Mesenchymal stem cell (in vitro differentiated cells and primary cell): ENCODE results near the gene ATP10A.

ENCODE experiments used
- DNase-seq: peaks from one replicate; pipeline ENCODE4 v3.0.0-alpha.2; 2013
- H2AFZ ChIP-seq: one replicate; pipeline ENCODE4 v1.6.1; 2013; ENCODE audit warnings: low read depth, mild to moderate bottlenecking, control low read depth, inconsistent platforms, low read length, moderate library complexity
- H2AK5ac ChIP-seq: 2 replicates; pipeline ENCODE4 v1.6.1; 2013; ENCODE audit warnings: low read length, moderate library complexity, mild to moderate bottlenecking, inconsistent platforms; ENCODE audit not compliant: severe bottlenecking
- H2BK120ac ChIP-seq: one replicate; pipeline ENCODE4 v1.6.1; 2013; ENCODE audit warnings: low read depth, mild to moderate bottlenecking, inconsistent platforms, low read length, moderate library complexity
- H2BK12ac ChIP-seq, 2 experiments: one replicate each; pipeline ENCODE4 v1.6.1; 2013; ENCODE audit warnings: inconsistent platforms in 2 of 2, low read length in 2 of 2, mild to moderate bottlenecking in 2 of 2, moderate library complexity in 2 of 2, control low read depth in 1 of 2
- H2BK15ac ChIP-seq: one replicate; pipeline ENCODE4 v1.6.1; 2013; ENCODE audit warnings: mild to moderate bottlenecking, low read depth, inconsistent platforms; ENCODE audit not compliant: poor library complexity, severe bottlenecking
- H2BK5ac ChIP-seq: 2 replicates; pipeline ENCODE4 v1.6.1; 2013; ENCODE audit warnings: low read depth, mild to moderate bottlenecking, low read length, control low read depth, inconsistent platforms; ENCODE audit not compliant: poor library complexity, severe bottlenecking
- H3K14ac ChIP-seq, 2 experiments: one replicate each; pipeline ENCODE4 v1.6.1; 2013; ENCODE audit warnings: inconsistent platforms in 2 of 2, low read length in 2 of 2, control low read depth in 1 of 2, mild to moderate bottlenecking in 1 of 2, moderate library complexity in 1 of 2
- H3K18ac ChIP-seq, 2 experiments: one replicate each; pipeline ENCODE4 v1.6.1; 2013; ENCODE audit warnings: inconsistent platforms in 2 of 2, low read length in 2 of 2, control low read depth in 1 of 2, low read depth in 1 of 2, mild to moderate bottlenecking in 1 of 2
- H3K23ac ChIP-seq, 2 experiments: one replicate each; pipeline ENCODE4 v1.6.1; 2013; ENCODE audit warnings: inconsistent platforms in 2 of 2, low read length in 2 of 2, mild to moderate bottlenecking in 2 of 2, moderate library complexity in 2 of 2, control low read depth in 1 of 2
- H3K27ac ChIP-seq: 2 replicates; pipeline ENCODE4 v1.5.1; 2013; ENCODE audit warnings: mild to moderate bottlenecking, moderate library complexity, low read length, control low read depth, inconsistent platforms; ENCODE audit not compliant: poor library complexity, severe bottlenecking
- H3K27me3 ChIP-seq, 2 experiments: 2 replicates each; pipeline versions ENCODE4 v1.6.1 to v1.7.0; 2013; ENCODE audit warnings: low read length in 2 of 2, mild to moderate bottlenecking in 2 of 2, moderate library complexity in 2 of 2, control low read depth in 1 of 2, inconsistent platforms in 1 of 2; ENCODE audit not compliant: control insufficient read depth in 1 of 2, insufficient read depth in 1 of 2
- H3K36me3 ChIP-seq, 2 experiments: 2 replicates each; pipeline versions ENCODE4 v1.6.1 to v1.7.0; 2013; ENCODE audit warnings: low read length in 2 of 2, control low read depth in 1 of 2, inconsistent platforms in 1 of 2, low read depth in 1 of 2, mild to moderate bottlenecking in 1 of 2; ENCODE audit not compliant: insufficient read depth in 2 of 2, control insufficient read depth in 1 of 2
- H3K4ac ChIP-seq, 2 experiments: one replicate each; pipeline ENCODE4 v1.6.1; 2013; ENCODE audit warnings: inconsistent platforms in 2 of 2, low read length in 2 of 2, mild to moderate bottlenecking in 2 of 2, moderate library complexity in 2 of 2, control low read depth in 1 of 2, low read depth in 1 of 2
- H3K4me1 ChIP-seq: 2 replicates; pipeline ENCODE4 v1.6.1; 2013; ENCODE audit warnings: low read depth, low read length, control low read depth; ENCODE audit not compliant: control insufficient read depth, insufficient read depth
- H3K4me2 ChIP-seq: 2 replicates; pipeline ENCODE4 v1.6.1; 2013; ENCODE audit warnings: low read length, mild to moderate bottlenecking, inconsistent platforms; ENCODE audit not compliant: poor library complexity, severe bottlenecking
- H3K4me3 ChIP-seq, 2 experiments: 2 replicates each; pipeline versions ENCODE4 v1.5.1 to v1.7.0; 2013; ENCODE audit warnings: low read length in 2 of 2, mild to moderate bottlenecking in 2 of 2, control low read depth in 1 of 2, low read depth in 1 of 2; ENCODE audit not compliant: insufficient read depth in 1 of 2
- H3K79me1 ChIP-seq: replicated peaks from 2 replicates; pipeline ENCODE4 v1.6.1; 2013; ENCODE audit warnings: mild to moderate bottlenecking, control low read depth, low read length, inconsistent platforms; ENCODE audit not compliant: poor library complexity, severe bottlenecking
- H3K9ac ChIP-seq: 2 replicates; pipeline ENCODE4 v1.7.0; 2013; ENCODE audit warnings: mild to moderate bottlenecking, low read length, moderate library complexity
- H3K9me3 ChIP-seq: 2 replicates; pipeline ENCODE4 v1.7.0; 2013; ENCODE audit warnings: mild to moderate bottlenecking, low read length; ENCODE audit not compliant: control insufficient read depth
- H4K8ac ChIP-seq: one replicate; pipeline ENCODE4 v1.6.1; 2013; ENCODE audit warnings: inconsistent platforms, mild to moderate bottlenecking, low read length, moderate library complexity
- H4K91ac ChIP-seq: one replicate; pipeline ENCODE4 v1.6.1; 2013; ENCODE audit warnings: mild to moderate bottlenecking, low read length, inconsistent platforms
- WGBS: methylation state at CpG from one replicate; pipeline ENCODE4 v1.1.7; 2013; ENCODE audit warnings: mixed read lengths; 5-methylcytosine and 5-hydroxymethylcytosine counted together

The ATP10A gene

GRCh38 chr15:25675396-25675795 lies 187.7 kb downstream of the ATP10A start:
- Histone ChIP-seq H3K4me3 (no peak overlapping the region), H4K91ac (no peak overlapping the region), H3K79me1 (no peaks in the 10 kb centered on the region), H2BK15ac (no peak overlapping the region), H2AK5ac (no peak overlapping the region), H3K18ac (no peak overlapping the region), H3K4me1 (peaks cover 19% of the 10 kb centered on the region), H3K27me3 (no peaks in the 10 kb centered on the region), H4K8ac (no peak overlapping the region), H2BK120ac (no peak overlapping the region), H3K4me2 (no peak overlapping the region), H3K27ac (no peak overlapping the region), H3K4ac (no peak overlapping the region), H2BK5ac (no peak overlapping the region), H3K36me3 (peaks cover 0 to 30% of the 10 kb centered on the region in 2 experiments), H2AFZ (no peak overlapping the region), H3K9ac (no peak overlapping the region), H3K14ac (no peak overlapping the region), H3K9me3 (no peaks in the 10 kb centered on the region), H2BK12ac (no peak overlapping the region), H3K23ac (no peak overlapping the region)
- no peak for DNase-seq
- WGBS = 72% methylated on average over 8 of the region's 8 CpGs

- Histone ChIP-seq H2AFZ (no peak overlapping the region), H3K14ac (no peak overlapping the region), H3K36me3 (peaks cover 0 to 26% of the 10 kb centered on the region in 2 experiments), H3K4ac (no peak overlapping the region), H4K8ac (no peak overlapping the region), H3K4me2 (no peak overlapping the region), H3K23ac (no peak overlapping the region), H2BK5ac (peak overlapping the region; percentile 33), H3K27ac (no peak overlapping the region), H3K9ac (no peak overlapping the region), H3K4me1 (peaks cover 21% of the 10 kb centered on the region), H3K18ac (no peak overlapping the region), H2AK5ac (no peak overlapping the region), H3K4me3 (no peak overlapping the region), H3K79me1 (no peaks in the 10 kb centered on the region), H2BK12ac (no peak overlapping the region), H4K91ac (no peak overlapping the region), H2BK120ac (no peak overlapping the region), H3K9me3 (no peaks in the 10 kb centered on the region), H3K27me3 (no peaks in the 10 kb centered on the region), H2BK15ac (no peak overlapping the region)
- 86% methylated on average over 11 of the region's 12 CpGs for WGBS
- DNase-seq = no peak
Observed at GRCh38 chr15:25674913-25675312, 188.2 kb downstream of the ATP10A start.

GRCh38 chr15:25673972-25674371 lies 189.2 kb downstream of the ATP10A start:
- Histone ChIP-seq H2BK12ac (no peak overlapping the region), H3K4me3 (no peak overlapping the region), H2BK120ac (no peak overlapping the region), H3K27me3 (no peaks in the 10 kb centered on the region), H3K79me1 (no peaks in the 10 kb centered on the region), H3K9ac (no peak overlapping the region), H3K36me3 (peaks cover 0 to 18% of the 10 kb centered on the region in 2 experiments), H2AFZ (no peak overlapping the region), H3K18ac (no peak overlapping the region), H3K4ac (no peak overlapping the region), H2BK15ac (no peak overlapping the region), H3K23ac (no peak overlapping the region), H2BK5ac (no peak overlapping the region), H3K9me3 (no peaks in the 10 kb centered on the region), H2AK5ac (no peak overlapping the region), H4K91ac (no peak overlapping the region), H3K4me1 (peaks cover 22% of the 10 kb centered on the region), H3K14ac (no peak overlapping the region), H3K27ac (no peak overlapping the region), H3K4me2 (no peak overlapping the region), H4K8ac (no peak overlapping the region)
- WGBS = 82% methylated on average over 8 of the region's 8 CpGs
- DNase-seq = no peak

- no peak overlapping the region for H3K4me3 ChIP-seq
- no peak overlapping the region for H3K4ac ChIP-seq
- no peak overlapping the region for H3K14ac ChIP-seq
- H4K91ac ChIP-seq = no peak overlapping the region
- H3K27me3 ChIP-seq = no peaks in the 10 kb centered on the region
- H3K18ac ChIP-seq = no peak overlapping the region
- no peak overlapping the region for H3K9ac ChIP-seq
- no peak overlapping the region for H3K4me2 ChIP-seq
- H4K8ac ChIP-seq = no peak overlapping the region
- H2BK15ac ChIP-seq = no peak overlapping the region
- H2AK5ac ChIP-seq = no peak overlapping the region
- H3K23ac ChIP-seq = no peak overlapping the region
- peaks cover 0 to 18% of the 10 kb centered on the region in 2 experiments for H3K36me3 ChIP-seq
- H3K79me1 ChIP-seq = no peaks in the 10 kb centered on the region
- no peak overlapping the region for H2BK12ac ChIP-seq
- WGBS = 79% methylated on average over 9 of the region's 9 CpGs
- H2BK120ac ChIP-seq = no peak overlapping the region
- H3K9me3 ChIP-seq = no peaks in the 10 kb centered on the region
- H3K27ac ChIP-seq = no peak overlapping the region
- no peak for DNase-seq
- peaks cover 21% of the 10 kb centered on the region for H3K4me1 ChIP-seq
- no peak overlapping the region for H2BK5ac ChIP-seq
- H2AFZ ChIP-seq = no peak overlapping the region
Observed at GRCh38 chr15:25673351-25673750, 189.8 kb downstream of the ATP10A start.
